BJ (cell line): ENCODE data around the gene SLAMF1. TPM values are rescaled to one million over a fixed set of nuclear protein-coding genes. Genes with fewer than 3 reads are reported as not detected.

ENCODE experiments used
- CTCF ChIA-PET: fragments of 350-600 bp; formaldehyde crosslinking; extraction: SDS; loops from one replicate; lab custom pipeline; 2021; ENCODE audit warnings: antibody characterized with exemption, inconsistent platforms; lab: Yijun Ruan, JAX
- POLR2A ChIA-PET: fragments of 300-600 bp; sonication (Branson Sonifier 250); formaldehyde crosslinking; extraction: SDS; loops from one replicate; lab custom pipeline; 2021; ENCODE audit warnings: antibody characterized with exemption; lab: Charles Lee
- DNase-seq: peaks from one replicate; pipeline ENCODE4 v3.0.0-alpha.2; 2011; ENCODE audit warnings: low read depth
- H3K27me3 ChIP-seq: 2 replicates; pipeline ENCODE4 v1.6.0; 2011; ENCODE audit warnings: low read length; ENCODE audit not compliant: control insufficient read depth, insufficient read depth
- H3K36me3 ChIP-seq: 2 replicates; pipeline ENCODE4 v1.5.1; 2011; ENCODE audit warnings: low read length; ENCODE audit not compliant: control insufficient read depth, insufficient read depth
- H3K4me3 ChIP-seq: 2 replicates; pipeline ENCODE4 v1.5.1; 2011; ENCODE audit warnings: low read depth, mild to moderate bottlenecking, control low read depth, low read length
- CTCF ChIP-seq: IDR thresholded peaks from 2 replicates; pipeline ENCODE4 v1.5.1; 2011; ENCODE audit warnings: low read depth, mild to moderate bottlenecking, control low read depth, inconsistent platforms, low read length, moderate library complexity; ENCODE audit not compliant: insufficient read depth
- polyA plus RNA-seq: library from polyadenylated mRNA; depleted of rRNA; stranded (reverse); fragments of >200 nt; gene quantifications from 2 replicates; pipeline ENCODE4 v1.2.3, GENCODE V29; 2011

Gene SLAMF1
- polyA plus RNA-seq, 1 experiment, result not detected

DNA sequence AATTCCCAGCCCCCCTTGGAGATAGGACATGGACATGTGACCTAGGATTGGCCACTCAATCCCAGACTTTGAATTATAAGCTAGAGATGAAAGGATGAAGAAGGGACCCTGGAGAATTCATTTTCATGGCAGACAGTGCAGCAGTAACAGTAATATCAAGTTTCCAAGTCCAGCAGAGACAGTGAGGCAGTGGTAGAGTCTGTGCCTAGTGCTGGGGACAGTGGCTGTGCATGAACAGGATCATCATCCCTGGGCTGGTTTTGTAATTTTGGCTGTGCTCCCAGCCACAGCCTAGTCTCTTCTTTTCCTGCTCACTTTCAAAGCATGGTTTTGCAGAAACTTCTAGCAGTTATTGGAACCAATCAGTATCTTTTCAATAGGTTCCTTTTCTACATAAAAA lies 37.9 kb downstream of the SLAMF1 start:
- ChIA-PET POLR2A (no interaction called here), CTCF (interaction anchor here (1.1 to 3.6 kb wide), 2 partner anchors 180 to 416 kb away, joined by 3 to 16 read pairs; no protein-coding TSS in a partner anchor)
- H3K36me3 ChIP-seq, result no peaks in the 10 kb centered on the region
- DNase-seq, result no peak
- no peak for TF ChIP-seq CTCF
- peaks cover 3% of the 10 kb centered on the region; the same call in 1 of the 2 replicates for H3K27me3 ChIP-seq
- H3K4me3 ChIP-seq, result no peak overlapping the region

- H3K27me3 ChIP-seq, result peaks cover 3% of the 10 kb centered on the region; the same call in 1 of the 2 replicates
Measured at GRCh38 chr1:160608514-160608913, 38.3 kb downstream of the SLAMF1 start.

DNA sequence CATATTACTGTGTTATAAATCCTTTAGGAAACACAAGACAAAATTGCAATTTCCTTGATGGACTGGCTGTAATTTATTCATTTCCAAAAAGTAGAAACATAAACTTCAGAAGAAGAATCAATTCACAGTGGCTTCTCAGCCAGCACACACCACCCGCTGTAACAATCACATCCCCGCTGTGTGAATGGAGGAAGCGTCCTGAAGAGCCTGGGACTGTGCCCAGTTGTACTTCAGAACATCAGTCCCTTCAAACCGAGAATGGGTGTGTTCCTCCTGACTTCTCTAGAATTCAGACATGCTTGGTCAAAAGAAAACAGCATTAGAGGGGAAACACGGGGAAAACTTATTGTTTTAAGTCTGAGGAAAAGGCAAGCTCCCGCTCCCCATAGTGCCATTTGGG lies 38.8 kb downstream of the SLAMF1 start:
- DNase-seq, result no peak
- CTCF ChIA-PET, result interaction anchor here (0.9 to 3.6 kb wide), 3 partner anchors 64 to 523 kb away, joined by 3 to 16 read pairs (median 4); no protein-coding TSS in a partner anchor
- no peak overlapping the region for H3K4me3 ChIP-seq
- H3K27me3 ChIP-seq, result peaks cover 3% of the 10 kb centered on the region; the same call in 1 of the 2 replicates
- no peaks in the 10 kb centered on the region for H3K36me3 ChIP-seq
- POLR2A ChIA-PET, result no interaction called here
- no peak for TF ChIP-seq CTCF

More at GRCh38 chr1:160608514-160608913, 38.3 kb downstream of the SLAMF1 start:
- no peak overlapping the region for H3K4me3 ChIP-seq
- no peak for TF ChIP-seq CTCF
- ChIA-PET POLR2A (no interaction called here), CTCF (interaction anchor here (0.9 to 3.6 kb wide), 3 partner anchors 180 to 523 kb away, joined by 3 to 16 read pairs (median 3); no protein-coding TSS in a partner anchor)
- H3K36me3 ChIP-seq, result no peaks in the 10 kb centered on the region
- DNase-seq, result no peak

DNA sequence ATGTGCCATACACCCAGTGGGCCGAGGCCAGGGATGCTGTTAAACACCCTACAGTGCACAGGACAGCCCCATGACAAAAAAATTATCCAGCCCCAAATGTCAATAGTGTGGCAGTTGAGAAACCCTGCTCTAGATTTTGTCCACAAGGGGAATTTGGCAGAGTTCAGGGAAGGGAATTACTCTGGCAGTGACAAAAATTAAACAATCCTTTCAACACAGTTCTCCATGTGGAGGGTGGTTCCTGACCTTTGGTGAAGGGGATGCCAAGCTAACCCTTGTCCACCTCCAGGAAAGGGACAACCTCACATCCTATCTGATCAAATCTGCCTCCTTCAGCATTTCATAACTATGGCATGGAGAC lies 39.2 kb downstream of the SLAMF1 start:
- ChIA-PET CTCF (interaction anchor here (0.9 to 3.6 kb wide), 4 partner anchors 54 to 522 kb away, joined by 3 to 16 read pairs (median 4); no protein-coding TSS in a partner anchor), POLR2A (no interaction called here)
- no peak for DNase-seq

More for the DNA sequence above, 39.2 kb downstream of the SLAMF1 start:
- peaks cover 2% of the 10 kb centered on the region; the same call in 1 of the 2 replicates for H3K27me3 ChIP-seq
- H3K4me3 ChIP-seq, result no peak overlapping the region
- no peak for TF ChIP-seq CTCF
- no peaks in the 10 kb centered on the region for H3K36me3 ChIP-seq
